HFFc6 (cell line): ENCODE data around the gene GCHFR. TPM values are rescaled to one million over a fixed set of nuclear protein-coding genes. Genes with fewer than 3 reads are reported as not detected.

Experiments used
- DNase-seq: peaks from one replicate; pipeline ENCODE4 v3.0.0-alpha.2; 2018
- H3K27ac Mint-ChIP-seq: 2 replicates; pipeline ENCODE4 v1.8.0; 2020; ENCODE audit warnings: mild to moderate bottlenecking, mixed read lengths
- H3K27me3 Mint-ChIP-seq: 2 replicates; pipeline ENCODE4 v1.8.0; 2021; ENCODE audit warnings: mild to moderate bottlenecking, moderate library complexity, mixed read lengths; ENCODE audit not compliant: insufficient read depth
- H3K36me3 Mint-ChIP-seq: 2 replicates; pipeline ENCODE4 v1.8.0; 2021; ENCODE audit warnings: low read depth, mixed read lengths
- H3K4me1 Mint-ChIP-seq: 2 replicates; pipeline ENCODE4 v1.8.0; 2020; ENCODE audit warnings: low read depth, mixed read lengths
- H3K4me3 Mint-ChIP-seq: 2 replicates; pipeline ENCODE4 v1.8.0; 2020; ENCODE audit warnings: mild to moderate bottlenecking, moderate library complexity, mixed read lengths
- H3K9me3 Mint-ChIP-seq: 2 replicates; pipeline ENCODE4 v1.8.0; 2020; ENCODE audit warnings: mild to moderate bottlenecking, mixed read lengths
- total RNA-seq, 6 experiments: library from RNA; stranded (reverse); fragmentation: NEBNext Ultra II Directional; extraction: Animal tissue kit (Norgen Biotek cat#: 25700); gene quantifications; 2 replicates in 1 of 6; 3 replicates in 5 of 6; pipeline ENCODE4 v1.2.3, GENCODE V29; 2021
- TF ChIP-seq, protein P1 (sequence below): fragments of 200-600 bp; sonication (generic); IDR thresholded peaks from 2 replicates; pipeline ENCODE4 v1.5.0; 2021; ENCODE audit warnings: antibody characterized with exemption, mild to moderate bottlenecking

Gene GCHFR
- total RNA-seq, 6 experiments from 2014 or later = 1.6 to 3.1 (median 2.7) TPM

DNA sequence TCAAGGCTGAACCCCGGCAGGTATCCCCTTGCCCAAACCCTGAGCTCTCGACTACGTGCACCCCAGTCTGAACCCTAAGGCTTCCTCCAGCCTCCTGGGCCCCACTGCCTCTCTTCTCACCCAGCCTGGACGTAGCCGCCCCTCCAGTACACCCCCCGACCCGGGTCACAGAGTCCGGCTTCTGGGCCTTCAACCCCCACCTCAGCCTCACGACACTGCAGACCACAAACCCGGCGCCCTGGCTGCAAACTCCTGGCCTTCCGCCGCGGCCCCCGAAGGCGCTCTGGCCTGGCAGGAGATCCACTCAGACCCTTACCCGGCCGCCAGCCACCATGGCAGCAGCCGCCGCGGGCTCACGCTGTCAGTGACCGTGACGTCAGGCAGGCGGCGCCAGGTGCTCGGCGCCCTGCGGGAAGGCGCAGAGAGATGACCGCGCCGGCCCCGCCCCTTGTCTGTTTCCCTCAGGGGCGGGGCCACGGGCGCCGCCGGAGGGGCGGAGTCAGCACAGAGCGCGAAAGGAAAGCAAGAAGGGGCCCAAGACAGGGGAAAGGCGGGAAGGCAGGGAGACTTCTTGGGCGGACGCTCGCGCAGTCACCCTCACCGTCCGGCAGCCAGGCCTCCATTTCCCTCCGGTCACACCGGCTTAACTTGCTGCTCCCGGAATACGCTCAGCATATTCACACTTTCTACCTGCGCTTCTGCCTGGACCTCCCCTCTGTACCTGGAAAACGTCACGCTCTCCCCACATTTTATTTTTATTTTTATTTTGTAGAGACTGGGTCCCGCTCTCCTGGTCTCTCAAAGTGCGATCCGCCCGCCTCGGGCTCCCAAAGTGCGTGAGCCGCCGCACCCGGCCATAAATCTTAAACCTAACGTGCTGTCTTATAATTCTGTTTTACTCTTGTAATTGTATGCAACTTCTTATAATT is 8.7 kb upstream of the GCHFR start, which contains the start of gene RMDN3:
RMDN3 (minus strand) TSS at position 372 of the 929 bp plus-strand sequence. CDS start 471 bp downstream, outside the sequence.
- peak within 1 kb of the TSS; percentile 93 for H3K4me3 Mint-ChIP-seq
- DNase-seq = peak; percentile 74
- peaks cover 29% of the 10 kb centered on the region for H3K4me1 Mint-ChIP-seq
- TF ChIP-seq, protein P1, sequence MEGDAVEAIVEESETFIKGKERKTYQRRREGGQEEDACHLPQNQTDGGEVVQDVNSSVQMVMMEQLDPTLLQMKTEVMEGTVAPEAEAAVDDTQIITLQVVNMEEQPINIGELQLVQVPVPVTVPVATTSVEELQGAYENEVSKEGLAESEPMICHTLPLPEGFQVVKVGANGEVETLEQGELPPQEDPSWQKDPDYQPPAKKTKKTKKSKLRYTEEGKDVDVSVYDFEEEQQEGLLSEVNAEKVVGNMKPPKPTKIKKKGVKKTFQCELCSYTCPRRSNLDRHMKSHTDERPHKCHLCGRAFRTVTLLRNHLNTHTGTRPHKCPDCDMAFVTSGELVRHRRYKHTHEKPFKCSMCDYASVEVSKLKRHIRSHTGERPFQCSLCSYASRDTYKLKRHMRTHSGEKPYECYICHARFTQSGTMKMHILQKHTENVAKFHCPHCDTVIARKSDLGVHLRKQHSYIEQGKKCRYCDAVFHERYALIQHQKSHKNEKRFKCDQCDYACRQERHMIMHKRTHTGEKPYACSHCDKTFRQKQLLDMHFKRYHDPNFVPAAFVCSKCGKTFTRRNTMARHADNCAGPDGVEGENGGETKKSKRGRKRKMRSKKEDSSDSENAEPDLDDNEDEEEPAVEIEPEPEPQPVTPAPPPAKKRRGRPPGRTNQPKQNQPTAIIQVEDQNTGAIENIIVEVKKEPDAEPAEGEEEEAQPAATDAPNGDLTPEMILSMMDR = peak; percentile 32; the same call in 1 of the 2 replicates
- peak within 1 kb of the TSS; percentile 96 for H3K27ac Mint-ChIP-seq
- peaks cover 4% of the 10 kb centered on the region; the same call in 1 of the 2 replicates for H3K36me3 Mint-ChIP-seq
- no peaks in the 10 kb centered on the region for H3K9me3 Mint-ChIP-seq
- H3K27me3 Mint-ChIP-seq = 0 out of 2 replicates have a peak, but pooled peaks cover 2% of the 10 kb centered on the region

DNA sequence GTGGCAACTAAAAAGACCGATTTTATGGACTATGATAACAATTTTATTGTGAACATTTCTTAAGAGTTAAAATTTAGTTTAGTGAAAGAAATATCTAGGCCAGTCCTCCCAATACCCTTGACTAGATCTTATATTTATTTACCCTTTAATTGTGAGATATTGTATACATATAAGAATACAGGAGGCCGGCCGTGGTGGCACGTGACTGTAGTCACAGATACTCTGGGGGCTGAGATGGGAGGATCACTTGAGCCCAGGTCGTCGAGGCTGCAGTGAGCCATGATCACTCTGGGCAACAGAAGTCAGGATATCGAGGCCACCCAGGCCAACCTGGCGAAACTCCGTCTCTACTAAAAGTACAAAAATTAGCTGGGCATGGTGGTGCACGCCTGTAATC is 8.1 kb upstream of the GCHFR start:
- Mint-ChIP-seq H3K9me3 (no peaks in the 10 kb centered on the region), H3K4me1 (peaks cover 29% of the 10 kb centered on the region), H3K4me3 (peak overlapping the region; percentile 93), H3K27me3 (peaks cover 4% of the 10 kb centered on the region; the same call in 1 of the 2 replicates), H3K36me3 (peaks cover 4% of the 10 kb centered on the region; the same call in 1 of the 2 replicates), H3K27ac (peak overlapping the region; percentile 96)
- TF ChIP-seq, protein P1 = no peak
- no peak for DNase-seq

DNA sequence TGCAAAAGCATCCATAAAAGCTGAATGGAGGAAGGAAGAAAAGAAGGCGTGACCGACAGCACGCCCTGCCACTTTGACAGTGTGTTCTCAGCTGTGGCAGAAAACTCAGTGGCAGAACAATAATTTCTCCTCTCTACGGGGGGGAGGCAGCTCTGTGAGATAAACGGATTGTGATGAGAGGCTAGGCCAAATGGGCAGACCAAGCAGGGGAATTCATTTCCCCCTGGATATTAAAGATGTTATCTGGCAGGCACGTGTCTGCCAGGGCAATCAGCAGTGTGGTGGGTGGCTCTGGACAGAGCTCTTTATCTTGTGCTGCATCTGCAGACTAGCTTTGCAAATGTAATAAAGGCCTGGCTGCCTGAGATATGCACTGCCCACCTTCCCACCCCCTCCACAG is 6.9 kb upstream of the GCHFR start:
- Mint-ChIP-seq H3K9me3 (no peaks in the 10 kb centered on the region), H3K4me1 (peaks cover 29% of the 10 kb centered on the region), H3K4me3 (peak overlapping the region; percentile 16; the same call in 1 of the 2 replicates), H3K36me3 (no peaks in the 10 kb centered on the region; the same call in 1 of the 2 replicates), H3K27me3 (peaks cover 3% of the 10 kb centered on the region), H3K27ac (no peak overlapping the region)
- TF ChIP-seq, protein P1 = no peak
- no peak for DNase-seq

DNA sequence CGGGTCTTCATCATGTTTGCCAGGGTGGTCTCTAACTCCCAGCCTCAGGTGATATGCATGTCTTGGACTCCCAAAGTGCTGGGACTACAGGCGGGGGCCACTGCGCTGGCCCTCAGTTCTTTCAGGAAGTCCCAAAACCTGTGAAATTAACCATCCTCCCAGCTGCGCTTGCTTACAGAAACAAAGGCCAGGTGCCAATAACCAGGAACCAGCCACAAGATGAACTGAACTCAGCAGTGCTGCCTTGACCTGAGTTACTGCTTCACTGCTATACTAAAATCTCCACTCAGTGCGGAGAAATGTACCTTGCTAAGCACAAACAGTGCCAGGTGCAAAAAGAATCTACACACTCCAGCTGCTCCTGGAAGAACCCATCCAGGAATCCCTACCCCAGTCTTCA is 3.9 kb upstream of the GCHFR start:
- Mint-ChIP-seq H3K27me3 (peaks cover 3% of the 10 kb centered on the region), H3K9me3 (no peaks in the 10 kb centered on the region), H3K36me3 (no peaks in the 10 kb centered on the region), H3K4me1 (peaks cover 21% of the 10 kb centered on the region), H3K4me3 (no peak overlapping the region), H3K27ac (no peak overlapping the region)
- no peak for DNase-seq
- TF ChIP-seq, protein P1 = no peak

DNA sequence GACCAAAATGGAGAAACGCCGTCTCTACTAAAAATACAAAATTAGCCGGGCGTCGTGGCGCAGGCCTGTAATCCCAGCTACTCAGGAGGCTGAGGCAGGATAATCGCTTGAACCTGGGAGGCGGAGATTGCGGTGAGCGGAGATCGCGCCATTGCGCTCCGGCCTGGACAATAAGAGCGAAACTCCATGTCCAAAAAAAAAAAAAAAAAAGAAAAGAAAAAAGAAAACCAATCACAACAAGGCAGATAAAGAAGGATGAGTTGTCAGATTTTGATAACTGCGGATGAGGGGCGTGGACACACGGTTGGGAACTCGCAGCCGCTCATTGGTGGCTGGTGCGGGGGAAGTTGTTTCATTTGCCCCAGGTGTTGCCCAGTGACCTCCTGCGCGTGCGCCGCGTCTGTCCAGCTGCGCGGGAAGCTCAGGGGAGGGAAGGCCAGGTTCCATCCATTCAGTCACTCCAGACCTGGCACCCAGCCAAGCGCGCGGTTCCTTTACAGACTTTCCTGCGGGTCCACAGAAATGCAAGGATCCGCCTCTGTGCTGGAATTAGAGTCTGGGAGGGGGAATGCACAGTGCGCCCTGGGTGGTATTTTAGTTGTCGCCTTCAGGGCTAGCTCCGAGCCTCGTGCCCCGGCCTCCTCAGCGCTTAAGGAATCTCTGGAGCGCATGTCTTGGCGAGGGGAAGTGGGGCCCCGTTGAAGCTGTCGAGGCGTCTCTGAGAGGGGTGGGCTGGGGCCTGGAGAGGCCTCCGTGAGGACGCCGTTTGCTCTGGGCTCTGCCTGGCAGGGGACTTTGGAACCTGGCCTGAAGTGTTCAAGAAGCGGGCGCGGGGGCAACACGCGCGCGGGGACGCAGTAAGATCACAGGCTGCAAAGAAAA is 708 bp upstream of the GCHFR start:
- no peak for DNase-seq
- H3K4me3 Mint-ChIP-seq = peak overlapping the region; percentile 85

More for the DNA sequence above, 708 bp upstream of the GCHFR start:
- Mint-ChIP-seq H3K36me3 (no peaks in the 10 kb centered on the region), H3K27ac (peak overlapping the region; percentile 56), H3K9me3 (no peaks in the 10 kb centered on the region), H3K27me3 (peaks cover 3% of the 10 kb centered on the region), H3K4me1 (peaks cover 39% of the 10 kb centered on the region)
- TF ChIP-seq, protein P1 = no peak
